GM21447 (cell line): ENCODE results near the gene ZFYVE21.
A peak's percentile ranks its signal among the peaks of the same experiment; 100 is the strongest.
"Not testable (repeated sequence)": the region's sequence is repeated elsewhere in the genome, so short reads cannot be mapped to it uniquely, and the experiment has no call there.

Experiments
- ATAC-seq: cut with Tn5 transposase; IDR thresholded peaks from one replicate; pipeline ENCODE4 v1.9.1; 2021; ENCODE audit not compliant: unreplicated experiment

The ZFYVE21 gene

GRCh38 chr14:103758059-103758776 lies 42.6 kb downstream of the ZFYVE21 start:
- no peak for ATAC-seq

GRCh38 chr14:103762036-103762435 lies 46.4 kb downstream of the ZFYVE21 start:
- ATAC-seq: no peak

- no peak for ATAC-seq
Measured at GRCh38 chr14:103762541-103762940, 46.9 kb downstream of the ZFYVE21 start.

GRCh38 chr14:103763730-103764488 lies 48.3 kb downstream of the ZFYVE21 start:
- ATAC-seq: peak; percentile 87

- ATAC-seq: no peak
Measured at GRCh38 chr14:103765526-103765925, 49.9 kb downstream of the ZFYVE21 start.

GRCh38 chr14:103767336-103767894 lies 51.8 kb downstream of the ZFYVE21 start:
- ATAC-seq: no peak

- ATAC-seq: no peak
Measured at GRCh38 chr14:103770500-103770899, 54.9 kb downstream of the ZFYVE21 start.

GRCh38 chr14:103770902-103771301 lies 55.3 kb downstream of the ZFYVE21 start:
- no peak for ATAC-seq

GRCh38 chr14:103772078-103772712 lies 56.6 kb downstream of the ZFYVE21 start:
- ATAC-seq: no peak

GRCh38 chr14:103773521-103773920 lies 57.9 kb downstream of the ZFYVE21 start:
- no peak for ATAC-seq

GRCh38 chr14:103775506-103775905 lies 59.9 kb downstream of the ZFYVE21 start:
- ATAC-seq: no peak

GRCh38 chr14:103776319-103776718 lies 60.7 kb downstream of the ZFYVE21 start:
- ATAC-seq: not testable (repeated sequence)

GRCh38 chr14:103782376-103782775 lies 66.8 kb downstream of the ZFYVE21 start:
- no peak for ATAC-seq
